ENCODE measurements around the gene MEI1. TPM values are rescaled to one million over a fixed set of nuclear protein-coding genes. Genes with fewer than 3 reads are reported as not detected.

MEI1 gene
- total and polyA plus RNA-seq, 2 of the 4 experiments (the other 2 are of a cell fraction), result 0.90 to 2.6 TPM

- no peak overlapping the region for H2AFZ ChIP-seq (replicated peaks; ENCODE audit: low read length, poor library complexity)
- peaks cover 11% of the 10 kb centered on the region for H3K9me1 ChIP-seq (ENCODE audit: insufficient read depth, low read length)
- H4K20me1 ChIP-seq (ENCODE audit: insufficient read depth, low read length), result peaks cover 55% of the 10 kb centered on the region
- H3K79me1 ChIP-seq (ENCODE audit: low read depth in 1 of 2, low read length in 2 of 2), result peaks cover 30 to 81% of the 10 kb centered on the region in 2 experiments; a peak in 3 of 4 replicates
- DNase-seq, result no peak
- no peak overlapping the region for H2BK15ac ChIP-seq (ENCODE audit: low read depth, low read length)
- no peak overlapping the region for H3K9ac ChIP-seq (ENCODE audit: low read depth, low read length)
- H3K4me2 ChIP-seq (ENCODE audit: low read depth, low read length), result no peak overlapping the region
- no TSS peak for BruUV-seq (replicated peaks)
- ChIA-PET POLR2A (ENCODE audit: unreplicated experiment) (interaction anchor here (0.6 kb wide), 1 partner anchor 51 kb away, joined by 3 read pairs; no protein-coding TSS in a partner anchor), CTCF (no interaction called here)
- H2AK9ac ChIP-seq (replicated peaks; ENCODE audit: low read depth, low read length, poor library complexity), result no peak overlapping the region
- no peak for ATAC-seq (ENCODE audit: low read depth)
- in situ Hi-C loops (cut with MboI; ENCODE audit: low sequenced_read_pairs) (no loop called here), dilution Hi-C loops (cut with HindIII; ENCODE audit: low sequenced_read_pairs, unreplicated experiment) (no loop called here), intact Hi-C loops (cut with micrococcal nuclease) (no loop called here)
- H3K56ac ChIP-seq (ENCODE audit: extremely low read depth, insufficient read depth, low read length), result no peak overlapping the region
- no peak for TF ChIP-seq MXI1 (IDR thresholded peaks at IDR 0.05; ENCODE audit: borderline replicate concordance, low read depth, low read length)
- no peak for TF ChIP-seq MAFK (IDR thresholded peaks at IDR 0.05; ENCODE audit: low read depth, low read length)
- TF ChIP-seq NFE2L2 (IDR thresholded peaks at IDR 0.05; ENCODE audit: low read depth, low read length), result no peak
- no peak for TF ChIP-seq RCOR1 (IDR thresholded peaks at IDR 0.05; ENCODE audit: insufficient replicate concordance, low read length)
- TF ChIP-seq SMC3 (IDR thresholded peaks at IDR 0.05; ENCODE audit: low read depth, low read length), result no peak
- TF ChIP-seq POLR2A (IDR thresholded peaks at IDR 0.05; ENCODE audit: low read depth, low read length), result no peak
- TF ChIP-seq USF2 (IDR thresholded peaks at IDR 0.05; ENCODE audit: low read depth, low read length), result no peak
- no peak for TF ChIP-seq BHLHE40 (IDR thresholded peaks at IDR 0.05; ENCODE audit: low read depth, low read length)
- no peak for TF ChIP-seq RAD21 (IDR thresholded peaks at IDR 0.05; ENCODE audit: low read length)
- TF ChIP-seq ELK1 (IDR thresholded peaks at IDR 0.05; ENCODE audit: borderline replicate concordance, low read depth, low read length), result no peak
- no peak for TF ChIP-seq CTCF (conservative IDR thresholded peaks at IDR 0.05; ENCODE audit: low read depth, low read length)
- no peaks in the 10 kb centered on the region for H3K27me3 ChIP-seq (ENCODE audit: control insufficient read depth, insufficient read depth, low read length)
- H4K8ac ChIP-seq (ENCODE audit: low read depth in 2 of 2, low read length in 2 of 2), result no peak overlapping the region
- no peak overlapping the region for H3K27ac ChIP-seq (ENCODE audit: insufficient read depth, low read length)
- no peaks in the 10 kb centered on the region for H3K9me3 ChIP-seq (ENCODE audit: control insufficient read depth, insufficient read depth, low read length)
- no peak overlapping the region for H2BK20ac ChIP-seq (ENCODE audit: low read depth, low read length)
- no peak overlapping the region for H3K4ac ChIP-seq (ENCODE audit: low read depth, low read length)
- no peak overlapping the region for H3K14ac ChIP-seq (replicated peaks; ENCODE audit: low read depth, low read length)
- H2AK5ac ChIP-seq (ENCODE audit: low read depth, low read length), result no peak overlapping the region
- peaks cover 6% of the 10 kb centered on the region for H3K36me3 ChIP-seq (ENCODE audit: control insufficient read depth, insufficient read depth, low read length)
- no peak overlapping the region for H4K91ac ChIP-seq (ENCODE audit: insufficient read depth, low read depth, low read length)
- no peaks in the 10 kb centered on the region for H3K4me1 ChIP-seq (ENCODE audit: control insufficient read depth, insufficient read depth, low read length)
- no peak overlapping the region for H3K18ac ChIP-seq (ENCODE audit: low read depth, low read length)
- H3K4me3 ChIP-seq (ENCODE audit: insufficient read depth, low read depth, low read length), result no peak overlapping the region
- H4K5ac ChIP-seq (ENCODE audit: low read depth, low read length), result no peak overlapping the region
- H2BK120ac ChIP-seq (ENCODE audit: low read depth, low read length), result no peak overlapping the region
- no CpG with 5 or more reads among the region's 5 CpGs for WGBS, 2 experiments (ENCODE audit: extremely low coverage in 2 of 2, insufficient read length in 1 of 2)
- no peak overlapping the region for H3K23ac ChIP-seq (ENCODE audit: low read depth, low read length)
- no peak overlapping the region for H2BK5ac ChIP-seq (ENCODE audit: low read depth, low read length, poor library complexity, severe bottlenecking)
Observed at GRCh38 chr22:41840216-41840615, 140.9 kb downstream of the MEI1 start.
